Measurements from ENCODE around the gene CASZ1. TPM values are rescaled to one million over a fixed set of nuclear protein-coding genes. Genes with fewer than 3 reads are reported as not detected.

Gene CASZ1
- total RNA-seq, 3 donors from 2014 or later (not counting 1 experiment from before 2014, with no cell fraction given), result 55.9 to 83.0 (median 70.6) TPM

GRCh38 chr1:10676963-10677362 is 119.5 kb downstream of the CASZ1 start:
- no peak overlapping the region for H3K4me3 ChIP-seq (ENCODE audit: low read length)
- TF ChIP-seq, protein P1, sequence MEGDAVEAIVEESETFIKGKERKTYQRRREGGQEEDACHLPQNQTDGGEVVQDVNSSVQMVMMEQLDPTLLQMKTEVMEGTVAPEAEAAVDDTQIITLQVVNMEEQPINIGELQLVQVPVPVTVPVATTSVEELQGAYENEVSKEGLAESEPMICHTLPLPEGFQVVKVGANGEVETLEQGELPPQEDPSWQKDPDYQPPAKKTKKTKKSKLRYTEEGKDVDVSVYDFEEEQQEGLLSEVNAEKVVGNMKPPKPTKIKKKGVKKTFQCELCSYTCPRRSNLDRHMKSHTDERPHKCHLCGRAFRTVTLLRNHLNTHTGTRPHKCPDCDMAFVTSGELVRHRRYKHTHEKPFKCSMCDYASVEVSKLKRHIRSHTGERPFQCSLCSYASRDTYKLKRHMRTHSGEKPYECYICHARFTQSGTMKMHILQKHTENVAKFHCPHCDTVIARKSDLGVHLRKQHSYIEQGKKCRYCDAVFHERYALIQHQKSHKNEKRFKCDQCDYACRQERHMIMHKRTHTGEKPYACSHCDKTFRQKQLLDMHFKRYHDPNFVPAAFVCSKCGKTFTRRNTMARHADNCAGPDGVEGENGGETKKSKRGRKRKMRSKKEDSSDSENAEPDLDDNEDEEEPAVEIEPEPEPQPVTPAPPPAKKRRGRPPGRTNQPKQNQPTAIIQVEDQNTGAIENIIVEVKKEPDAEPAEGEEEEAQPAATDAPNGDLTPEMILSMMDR (IDR thresholded peaks at IDR 0.05), result no peak
- DNase-seq, result no peak
- H3K27ac ChIP-seq (ENCODE audit: low read length), result no peak overlapping the region
- no peaks in the 10 kb centered on the region for H3K36me3 ChIP-seq (ENCODE audit: control insufficient read depth, insufficient read depth, low read length)
- intact Hi-C loops (cut with micrococcal nuclease), result no loop called here
- no peaks in the 10 kb centered on the region for H3K27me3 Mint-ChIP-seq (ENCODE audit: low read depth in 2 of 2)
- peak in 1 of 3 donors; percentile 7 for ATAC-seq
- H3K4me1 ChIP-seq (ENCODE audit: control insufficient read depth, insufficient read depth, low read length), result peaks cover 7% of the 10 kb centered on the region
- H3K4me1 Mint-ChIP-seq, result peaks cover 36 to 61% of the 10 kb centered on the region in 2 donors
- H3K9me3 Mint-ChIP-seq, result no peaks in the 10 kb centered on the region
- peak overlapping the region in 1 of 2 donors; percentile 58 for H3K27ac Mint-ChIP-seq
- WGBS (ENCODE audit: insufficient coverage), result 89% methylated on average over 13 of the region's 13 CpGs
- H3K27me3 ChIP-seq (ENCODE audit: control insufficient read depth, insufficient read depth, low read length), result no peaks in the 10 kb centered on the region
- H3K9me3 ChIP-seq (ENCODE audit: control insufficient read depth, insufficient read depth, low read length), result no peaks in the 10 kb centered on the region
- H3K4me3 Mint-ChIP-seq, result no peak overlapping the region
- H3K36me3 Mint-ChIP-seq, result no peaks in the 10 kb centered on the region

DNA sequence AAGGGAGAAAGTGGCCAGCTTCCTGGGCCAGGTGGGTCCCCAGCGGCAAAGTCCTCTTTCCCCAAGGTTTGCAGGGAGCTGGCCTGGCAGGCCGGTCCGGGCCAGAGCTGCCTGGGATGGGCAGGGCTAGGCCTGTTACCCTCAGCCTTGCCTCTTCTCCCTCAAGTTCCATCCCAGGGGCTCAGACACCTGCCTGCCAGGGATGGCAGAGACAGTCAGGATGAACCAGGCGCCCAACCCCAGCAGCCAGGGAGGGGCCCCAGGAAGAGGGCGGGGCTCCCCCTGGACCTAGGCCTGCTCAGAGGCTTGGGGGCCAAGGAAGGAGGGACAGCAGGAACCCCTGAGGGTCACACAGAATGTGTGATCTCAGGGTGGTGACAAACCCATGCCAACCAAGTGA is 120.6 kb downstream of the CASZ1 start:
- H3K27me3 ChIP-seq (ENCODE audit: control insufficient read depth, insufficient read depth, low read length), result no peaks in the 10 kb centered on the region
- ATAC-seq (no peak), DNase-seq (no peak)
- TF ChIP-seq, protein P1 (IDR thresholded peaks at IDR 0.05), result no peak
- Mint-ChIP-seq H3K4me3 (no peak overlapping the region), H3K4me1 (peaks cover 30 to 54% of the 10 kb centered on the region in 2 donors), H3K9me3 (no peaks in the 10 kb centered on the region), H3K27me3 (ENCODE audit: low read depth in 2 of 2) (no peaks in the 10 kb centered on the region), H3K36me3 (no peaks in the 10 kb centered on the region), H3K27ac (peak overlapping the region; percentile 56 to 58)
- no peaks in the 10 kb centered on the region for H3K9me3 ChIP-seq (ENCODE audit: control insufficient read depth, insufficient read depth, low read length)
- H3K4me3 ChIP-seq (ENCODE audit: low read length), result no peak overlapping the region
- no peak overlapping the region for H3K27ac ChIP-seq (ENCODE audit: low read length)
- H3K36me3 ChIP-seq (ENCODE audit: control insufficient read depth, insufficient read depth, low read length), result no peaks in the 10 kb centered on the region
- H3K4me1 ChIP-seq (ENCODE audit: control insufficient read depth, insufficient read depth, low read length), result peaks cover 16% of the 10 kb centered on the region
- intact Hi-C loops (cut with micrococcal nuclease), result no loop called here
- 98% methylated on average over 5 of the region's 5 CpGs for WGBS (ENCODE audit: insufficient coverage)

- DNase-seq (no peak), ATAC-seq (no peak)
- intact Hi-C loops (cut with micrococcal nuclease), result no loop called here
- Mint-ChIP-seq H3K27ac (no peak overlapping the region), H3K9me3 (no peaks in the 10 kb centered on the region), H3K4me1 (peaks cover 36 to 56% of the 10 kb centered on the region in 2 donors), H3K4me3 (no peak overlapping the region), H3K36me3 (no peaks in the 10 kb centered on the region), H3K27me3 (ENCODE audit: low read depth in 2 of 2) (no peaks in the 10 kb centered on the region)
- H3K27ac ChIP-seq (ENCODE audit: low read length), result no peak overlapping the region
- no peak overlapping the region for H3K4me3 ChIP-seq (ENCODE audit: low read length)
- H3K9me3 ChIP-seq (ENCODE audit: control insufficient read depth, insufficient read depth, low read length), result no peaks in the 10 kb centered on the region
- no peaks in the 10 kb centered on the region for H3K27me3 ChIP-seq (ENCODE audit: control insufficient read depth, insufficient read depth, low read length)
- TF ChIP-seq, protein P1 (IDR thresholded peaks at IDR 0.05), result no peak
- 96% methylated on average over 28 of the region's 29 CpGs for WGBS (ENCODE audit: insufficient coverage)
- peaks cover 16% of the 10 kb centered on the region for H3K4me1 ChIP-seq (ENCODE audit: control insufficient read depth, insufficient read depth, low read length)
- H3K36me3 ChIP-seq (ENCODE audit: control insufficient read depth, insufficient read depth, low read length), result no peaks in the 10 kb centered on the region
Observed at GRCh38 chr1:10674700-10675609, 121.5 kb downstream of the CASZ1 start.
